Head of caudate nucleus (tissue), 42 donors: ENCODE measurements around the gene RASGRP3.
"Not testable (repeated sequence)": the region's sequence is repeated elsewhere in the genome, so short reads cannot be mapped to it uniquely, and the experiment has no call there.

ENCODE experiments used
- DNase-seq, 42 donors: peaks; one replicate each; pipeline versions ENCODE4 v3.0.0 to v3.0.0-alpha.2; 2020 to 2021; ENCODE audit warnings: mixed read lengths in 7 of 42
- intact Hi-C: fragments of 100-400 bp; cut with DNase I; formaldehyde crosslinking; loops from one replicate; pipeline ENCODE4 v1.15.0; 2022

The RASGRP3 gene, protein sequence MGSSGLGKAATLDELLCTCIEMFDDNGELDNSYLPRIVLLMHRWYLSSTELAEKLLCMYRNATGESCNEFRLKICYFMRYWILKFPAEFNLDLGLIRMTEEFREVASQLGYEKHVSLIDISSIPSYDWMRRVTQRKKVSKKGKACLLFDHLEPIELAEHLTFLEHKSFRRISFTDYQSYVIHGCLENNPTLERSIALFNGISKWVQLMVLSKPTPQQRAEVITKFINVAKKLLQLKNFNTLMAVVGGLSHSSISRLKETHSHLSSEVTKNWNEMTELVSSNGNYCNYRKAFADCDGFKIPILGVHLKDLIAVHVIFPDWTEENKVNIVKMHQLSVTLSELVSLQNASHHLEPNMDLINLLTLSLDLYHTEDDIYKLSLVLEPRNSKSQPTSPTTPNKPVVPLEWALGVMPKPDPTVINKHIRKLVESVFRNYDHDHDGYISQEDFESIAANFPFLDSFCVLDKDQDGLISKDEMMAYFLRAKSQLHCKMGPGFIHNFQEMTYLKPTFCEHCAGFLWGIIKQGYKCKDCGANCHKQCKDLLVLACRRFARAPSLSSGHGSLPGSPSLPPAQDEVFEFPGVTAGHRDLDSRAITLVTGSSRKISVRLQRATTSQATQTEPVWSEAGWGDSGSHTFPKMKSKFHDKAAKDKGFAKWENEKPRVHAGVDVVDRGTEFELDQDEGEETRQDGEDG

DNA sequence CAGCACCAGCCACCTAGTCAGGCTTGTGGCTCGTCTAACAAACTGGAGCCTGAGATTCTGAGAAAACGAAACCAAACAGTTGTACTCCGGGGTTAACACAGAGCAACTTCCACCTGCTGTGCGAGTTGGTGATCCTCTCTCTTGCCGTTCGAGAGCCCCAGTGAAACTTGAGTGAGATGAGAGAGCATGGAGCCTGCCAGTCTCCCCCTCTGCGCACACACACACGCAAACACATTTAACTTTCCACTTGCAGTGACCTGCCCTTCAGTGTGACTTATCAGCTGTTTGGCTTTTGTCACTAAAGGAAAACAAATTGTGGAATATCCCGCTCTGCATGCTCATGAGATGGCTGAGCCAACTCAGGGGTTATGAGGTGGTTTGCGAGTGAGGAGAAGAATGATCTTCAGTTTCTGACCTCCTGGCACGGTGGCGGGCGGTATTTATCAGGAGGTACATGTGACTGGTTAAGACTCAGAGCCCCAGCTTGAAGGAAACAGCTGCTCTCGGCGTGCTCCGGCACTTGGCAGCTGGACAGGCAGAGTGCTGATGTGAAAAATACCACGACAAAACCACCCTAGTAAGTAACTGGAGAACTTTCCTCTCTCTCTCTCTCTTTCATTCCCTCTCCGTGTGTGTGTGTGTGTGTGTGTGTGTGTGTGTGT is at the start of gene RASGRP3:
TSS of gene RASGRP3 (plus strand) at position 519 of the 662 bp plus-strand sequence. CDS start 38,488 bp downstream, outside the sequence.
- DNase-seq: peak; percentile 66 to 90 (median 80)
- intact Hi-C loops: loop anchor here (5.0 kb wide), 1 partner anchor 121 kb away; the partner anchor contains the start of gene FAM98A

DNA sequence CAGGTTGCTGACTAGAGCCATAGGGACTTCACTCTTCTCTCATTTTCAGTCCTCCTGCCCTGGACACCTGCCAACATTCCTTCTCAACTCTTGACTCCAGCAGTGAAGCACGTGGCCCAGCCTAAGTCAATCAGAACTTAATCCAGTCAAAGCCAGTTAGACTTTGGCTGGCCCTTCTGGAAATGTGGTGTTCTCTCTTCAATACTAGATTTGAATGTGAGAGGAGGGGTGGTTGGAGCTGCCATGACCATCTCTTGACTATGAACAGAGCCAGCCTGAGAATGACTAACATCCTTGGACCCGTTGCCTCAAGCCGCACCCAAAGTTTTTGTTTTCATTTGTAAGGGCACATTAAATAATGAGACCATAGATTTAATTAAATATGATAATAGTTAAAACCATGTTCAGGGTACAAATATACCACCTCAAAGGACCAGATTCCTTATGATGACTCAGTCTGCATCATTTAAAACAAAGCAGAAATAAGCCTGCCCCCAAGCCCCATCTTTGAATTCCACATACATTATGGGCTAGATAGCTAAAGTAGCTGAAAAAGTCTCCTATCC is 49.7 kb upstream of the RASGRP3 start:
- no peak for DNase-seq
- intact Hi-C loops: no loop called here

DNA sequence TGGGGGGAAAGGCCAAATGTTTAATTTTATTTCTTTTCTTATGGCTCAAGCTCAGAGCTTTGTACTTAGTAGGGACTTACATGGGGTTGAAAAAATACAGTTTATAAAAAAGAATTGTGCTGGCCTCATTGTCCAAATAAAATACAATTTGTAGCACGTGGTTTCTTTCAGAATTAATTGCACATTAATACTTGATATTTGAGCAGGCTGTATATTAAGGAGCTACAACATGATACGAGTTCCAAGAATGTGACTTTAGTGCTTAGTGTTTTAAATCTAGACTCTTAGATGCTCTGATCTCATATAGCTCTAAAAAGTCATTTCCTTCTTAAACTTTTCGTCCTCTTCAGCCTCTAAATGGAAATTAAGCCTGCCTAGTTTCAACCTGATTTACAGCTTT is 46.4 kb upstream of the RASGRP3 start:
- intact Hi-C loops: no loop called here
- DNase-seq: no peak

DNA sequence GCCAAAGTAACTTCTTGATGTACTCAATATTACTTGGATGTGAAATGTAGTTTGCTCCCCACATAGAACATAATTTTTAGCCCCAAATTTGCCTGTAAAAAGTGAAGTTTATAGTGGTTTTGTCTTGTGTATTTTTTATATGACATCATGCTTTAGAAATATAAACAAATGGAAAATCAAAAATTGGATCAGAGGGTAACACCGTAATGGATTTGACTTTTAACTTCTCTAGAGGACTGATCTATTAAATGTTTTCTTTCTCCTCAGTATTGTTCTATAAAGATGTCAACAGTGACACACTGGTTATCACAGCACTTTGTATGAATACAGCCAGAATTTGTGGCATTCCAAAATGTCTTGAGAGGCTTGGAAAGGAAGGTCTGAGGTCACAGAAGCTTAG is 45.6 kb upstream of the RASGRP3 start:
- intact Hi-C loops: no loop called here
- no peak for DNase-seq

DNA sequence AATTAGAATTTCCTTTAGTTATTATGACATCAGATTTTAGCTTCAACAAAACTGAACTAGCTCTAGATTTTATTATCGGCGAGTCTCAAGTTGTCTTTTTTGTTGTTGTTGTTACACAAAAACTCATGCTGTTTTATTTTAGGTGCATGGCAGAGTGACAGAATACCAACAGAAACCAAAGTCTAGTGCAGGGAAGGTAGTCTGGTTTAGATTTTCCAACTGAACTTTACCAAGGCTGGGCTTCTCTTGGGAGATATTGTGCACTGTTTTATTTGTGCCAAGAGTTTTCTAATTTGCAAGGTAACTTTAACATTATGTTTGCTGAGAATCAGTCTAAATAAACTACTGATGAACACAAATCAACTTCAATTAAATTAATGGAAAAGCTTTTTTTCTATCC is 43.6 kb upstream of the RASGRP3 start:
- intact Hi-C loops: no loop called here
- DNase-seq: no peak

DNA sequence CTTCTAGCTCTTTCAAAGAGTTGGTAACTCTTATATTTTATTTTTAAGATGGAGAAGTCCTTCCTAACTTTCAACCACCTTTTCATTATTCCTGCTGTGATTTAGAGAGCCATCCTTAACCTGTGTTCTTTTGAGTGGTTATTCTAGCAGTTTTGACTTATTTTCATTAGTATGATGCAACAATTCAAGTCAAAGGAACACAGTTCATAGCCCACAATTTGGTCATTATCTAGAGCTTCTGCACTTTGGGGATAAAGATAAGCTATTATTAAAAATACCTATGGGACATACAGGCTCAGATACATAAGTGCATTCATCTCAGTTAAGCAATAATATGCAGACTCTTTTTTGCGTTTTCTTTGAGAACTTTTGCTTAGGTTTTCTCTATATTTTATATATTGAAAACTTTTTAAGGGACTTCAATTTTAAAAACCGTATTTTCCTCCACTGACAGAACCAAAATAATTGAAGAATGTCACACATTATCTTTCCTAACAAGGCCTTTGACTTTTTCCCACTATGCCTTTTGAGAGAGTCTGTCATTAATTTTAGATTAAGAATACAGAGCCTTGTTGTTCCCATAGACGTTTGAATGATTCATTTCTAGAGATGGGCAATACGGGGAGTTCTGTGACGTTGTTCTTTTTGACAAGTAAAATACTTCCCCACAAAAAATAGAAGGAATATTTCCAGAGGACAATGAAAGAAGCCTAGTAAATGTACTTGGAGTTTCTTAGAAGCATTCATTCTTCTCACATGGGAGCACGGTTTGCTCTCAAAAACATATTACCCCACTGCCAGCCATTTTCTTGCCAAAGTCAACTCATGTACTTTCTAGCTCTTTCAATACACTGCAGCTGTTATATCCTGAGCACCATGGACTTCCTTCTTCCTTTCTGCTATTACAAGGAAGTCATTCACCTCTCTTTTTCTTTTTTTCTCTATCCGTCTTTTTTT is 42.9 kb upstream of the RASGRP3 start:
- peak in 1 of 42 donors; percentile 6 for DNase-seq
- intact Hi-C loops: no loop called here

DNA sequence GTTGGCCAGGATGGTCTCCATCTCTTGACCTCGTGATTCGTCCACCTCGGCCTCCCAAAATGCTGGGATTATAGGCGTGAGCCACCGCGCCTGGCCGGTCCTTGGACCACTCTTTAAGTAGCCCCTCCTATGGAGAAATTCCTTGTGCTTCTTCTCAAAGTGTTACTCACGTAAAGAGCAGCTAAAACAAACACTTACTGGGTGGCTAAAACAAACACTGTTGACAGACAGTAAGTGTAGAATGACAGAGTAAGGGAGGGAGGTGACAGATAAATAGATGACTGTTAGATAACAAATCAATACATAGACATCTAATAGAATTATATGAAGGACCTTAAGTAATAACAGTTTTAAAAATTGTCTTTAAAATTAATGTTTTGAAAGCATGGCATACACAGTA is 40.9 kb upstream of the RASGRP3 start:
- no peak for DNase-seq
- intact Hi-C loops: no loop called here

DNA sequence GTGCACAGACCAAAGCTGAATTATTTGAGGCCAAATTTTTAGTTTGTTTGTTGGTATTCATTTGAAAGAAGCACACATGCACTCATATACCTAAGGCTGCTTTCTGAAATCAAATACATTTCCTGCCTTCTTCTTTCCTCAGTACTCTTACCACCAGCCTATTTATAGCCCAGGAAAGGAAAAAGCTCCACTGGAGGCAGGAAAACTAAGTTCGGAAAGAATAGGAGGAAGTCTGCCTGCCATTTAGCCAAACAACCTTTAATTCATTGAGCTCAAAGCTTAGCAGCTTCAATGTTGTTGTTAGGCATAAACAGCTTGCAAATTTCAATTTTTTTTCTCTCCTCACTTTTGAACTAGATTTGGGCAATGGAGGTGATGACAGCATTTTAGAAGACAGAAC is 40.4 kb upstream of the RASGRP3 start:
- DNase-seq: no peak
- intact Hi-C loops: no loop called here

DNA sequence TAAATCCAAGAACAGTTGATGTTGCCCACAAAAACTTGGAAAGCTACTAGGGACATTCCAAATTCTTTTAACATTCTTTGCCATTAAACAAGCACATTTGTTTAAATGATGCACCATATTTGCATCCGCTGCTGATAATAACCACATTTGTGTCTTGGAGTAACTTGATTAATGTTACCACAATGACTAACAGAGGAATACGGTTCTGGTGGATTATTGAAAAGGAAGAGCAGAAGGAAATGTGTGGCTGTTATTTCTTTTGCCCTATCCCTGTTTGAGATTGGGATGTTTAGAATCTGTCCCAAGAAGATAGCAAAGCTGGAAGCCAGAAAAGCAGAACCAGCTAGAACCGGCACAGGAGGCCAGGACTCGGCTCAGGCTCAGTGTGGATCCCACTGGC is 39.2 kb upstream of the RASGRP3 start:
- intact Hi-C loops: no loop called here
- no peak for DNase-seq

DNA sequence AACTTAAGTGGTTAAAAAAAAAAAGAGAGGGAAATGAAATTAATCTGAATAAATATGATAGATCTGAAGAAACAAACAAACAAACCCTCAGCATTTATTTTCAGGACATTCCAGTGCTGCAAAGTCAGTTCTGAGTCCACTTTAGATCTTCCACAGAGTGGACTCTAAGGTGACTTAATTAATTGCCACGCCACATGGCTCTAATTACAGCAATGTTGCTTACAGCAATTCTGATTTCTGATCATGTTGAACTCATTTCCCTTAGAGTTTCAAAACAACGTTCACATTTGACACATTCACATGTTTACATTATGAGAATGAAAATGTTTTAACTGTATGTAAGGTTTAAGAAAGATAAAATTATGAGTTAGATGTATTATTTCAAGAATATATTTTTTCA is 38.6 kb upstream of the RASGRP3 start:
- DNase-seq: no peak
- intact Hi-C loops: no loop called here

DNA sequence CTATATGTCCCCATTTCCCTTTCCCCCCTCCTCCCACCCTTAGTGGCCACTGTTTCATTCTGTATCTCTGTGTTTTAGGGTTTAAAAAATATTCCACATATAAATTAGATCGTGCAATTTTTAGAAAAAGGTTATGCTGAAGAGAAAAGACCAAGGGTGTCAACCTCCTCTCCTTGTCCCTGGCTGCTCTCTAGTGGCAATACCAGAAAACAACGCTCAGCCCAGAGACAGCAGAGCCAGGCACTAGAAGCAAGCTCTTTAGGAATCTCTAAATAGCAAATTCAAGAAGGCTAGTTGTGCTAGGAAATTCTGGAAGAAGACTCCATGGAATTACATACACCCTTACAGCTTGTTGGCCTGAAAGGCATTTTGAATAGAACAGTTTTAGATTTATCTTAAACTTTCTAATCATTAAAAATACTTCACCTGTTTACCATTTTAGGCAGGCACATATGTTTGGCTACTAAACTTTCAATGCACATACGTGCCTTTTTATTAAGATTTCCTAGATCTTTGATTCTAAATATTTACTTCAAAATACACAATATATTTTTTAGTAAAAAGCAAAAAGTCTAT is 35.1 kb upstream of the RASGRP3 start:
- intact Hi-C loops: no loop called here
- peak in 41 of 42 donors; percentile 29 to 90 (median 73) for DNase-seq

DNA sequence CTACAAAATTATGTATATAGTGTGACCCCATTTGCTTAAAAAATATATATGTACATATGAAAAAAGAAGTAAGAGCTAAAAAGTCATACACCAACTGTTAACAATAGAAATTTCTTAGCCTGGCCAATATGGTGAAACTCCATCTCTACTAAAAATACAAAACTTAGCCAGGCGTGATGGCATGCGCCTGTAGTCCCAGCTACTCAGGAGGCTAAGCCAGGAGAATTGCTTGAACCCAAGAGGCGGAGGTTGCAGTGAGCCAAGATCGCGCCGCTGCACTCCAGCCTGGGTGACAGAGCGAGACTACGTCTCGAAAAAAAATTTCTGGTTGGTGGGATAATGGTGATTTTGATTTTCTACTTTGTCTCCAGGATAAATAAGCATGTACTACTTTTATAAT is 34.4 kb upstream of the RASGRP3 start:
- intact Hi-C loops: not testable (repeated sequence)
- peak in 5 of 42 donors; percentile 3 to 56 (median 15) for DNase-seq

DNA sequence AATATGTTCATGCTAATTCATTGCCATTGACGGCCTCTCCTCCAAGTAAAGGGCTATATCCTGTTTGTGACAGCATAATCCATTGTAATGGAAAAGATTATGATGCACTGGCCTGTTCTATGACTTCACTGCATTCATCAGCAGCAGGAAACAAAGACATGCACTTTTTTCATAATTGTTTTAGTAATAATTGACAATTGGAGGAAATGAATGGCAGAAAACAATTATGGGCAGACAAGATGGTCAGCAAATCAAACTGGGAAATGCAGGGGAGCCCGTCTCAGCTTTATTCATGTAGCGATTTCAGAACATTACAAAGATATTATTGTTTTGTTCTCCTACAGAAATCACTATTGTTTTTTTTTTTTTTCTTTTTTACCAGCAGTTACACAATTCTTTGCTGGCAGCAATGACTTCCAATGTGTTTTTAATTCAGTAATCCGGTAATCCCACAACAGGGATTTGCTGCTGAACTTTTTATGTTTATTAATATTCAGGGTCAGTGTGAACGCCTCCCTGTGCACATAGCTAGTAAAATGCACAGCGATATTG is 33.8 kb upstream of the RASGRP3 start:
- intact Hi-C loops: no loop called here
- peak in 28 of 42 donors; percentile 6 to 81 (median 42) for DNase-seq

DNA sequence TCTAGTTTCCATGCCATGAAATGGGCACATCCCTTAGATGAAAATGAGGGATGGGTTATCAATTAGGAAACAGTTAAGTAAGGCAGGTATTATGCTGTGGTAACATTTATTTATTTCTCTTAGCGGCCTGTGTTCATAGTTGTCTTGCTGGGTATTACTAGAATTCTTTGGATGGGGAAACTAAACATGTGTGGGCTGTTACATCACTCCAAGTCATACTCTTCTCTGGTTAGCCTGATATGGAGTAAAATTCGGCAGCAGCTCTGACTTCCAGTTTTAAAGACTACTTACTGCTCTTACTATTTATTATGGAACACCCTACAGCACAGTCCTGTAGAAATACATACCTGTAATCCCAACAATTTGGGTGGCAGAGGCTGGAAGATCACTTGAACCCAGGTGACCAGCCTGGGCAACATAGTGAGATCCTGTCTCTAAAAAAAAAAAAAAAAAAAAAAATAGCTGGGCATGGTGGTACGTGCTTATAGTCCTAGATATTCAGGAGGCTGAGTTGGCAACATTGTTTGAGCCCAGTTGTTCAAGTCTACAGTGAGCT is 33.1 kb upstream of the RASGRP3 start:
- no peak for DNase-seq
- intact Hi-C loops: no loop called here

DNA sequence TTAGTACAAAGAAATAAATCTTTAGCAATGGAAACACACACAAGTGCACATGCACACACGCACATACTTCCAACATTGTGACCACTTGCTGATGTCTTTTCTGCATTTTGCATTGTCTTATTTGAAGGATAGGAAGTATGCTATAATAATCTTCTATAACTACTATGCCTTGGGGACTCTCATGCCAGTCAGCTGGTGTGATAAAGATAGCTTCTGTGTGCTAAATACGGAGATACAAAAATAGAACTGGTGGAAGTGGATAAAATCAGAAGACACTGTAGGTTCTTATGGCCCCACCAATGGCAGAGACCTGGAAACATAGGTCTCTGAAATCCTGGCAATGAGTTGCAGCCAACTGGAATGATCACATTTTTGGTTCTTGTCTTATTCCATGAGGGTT is 31.5 kb upstream of the RASGRP3 start:
- intact Hi-C loops: no loop called here
- no peak for DNase-seq

DNA sequence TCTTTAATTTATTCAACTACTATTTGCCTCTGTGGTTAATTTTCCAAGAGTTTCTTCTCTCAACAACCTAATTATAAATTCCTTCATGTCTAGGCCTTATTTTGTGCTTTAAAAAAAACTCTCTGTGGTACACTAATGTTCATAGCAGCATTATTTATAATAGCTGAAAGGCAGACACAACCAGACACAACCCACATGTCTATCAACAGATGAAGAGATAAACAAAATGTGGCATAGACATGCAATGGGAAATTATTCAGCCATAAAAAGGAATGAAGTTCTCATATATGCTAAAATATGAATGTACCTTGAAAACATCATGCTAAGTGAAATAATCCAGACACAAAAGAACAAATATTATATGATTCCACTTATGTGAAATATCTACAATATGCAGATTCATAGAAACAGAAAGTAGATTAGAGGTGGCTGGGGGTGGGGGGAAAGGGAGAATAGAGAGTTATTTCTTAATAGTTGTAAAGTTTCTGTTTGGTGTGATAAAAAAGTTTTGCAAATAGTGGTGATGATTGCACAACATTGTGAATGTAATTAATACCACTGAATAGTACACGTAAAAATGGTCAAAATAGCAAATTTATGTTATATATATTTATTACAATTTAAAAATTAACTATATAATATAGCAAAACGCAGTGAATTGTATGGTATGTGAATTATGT is 28.1 kb upstream of the RASGRP3 start:
- intact Hi-C loops: no loop called here

DNA sequence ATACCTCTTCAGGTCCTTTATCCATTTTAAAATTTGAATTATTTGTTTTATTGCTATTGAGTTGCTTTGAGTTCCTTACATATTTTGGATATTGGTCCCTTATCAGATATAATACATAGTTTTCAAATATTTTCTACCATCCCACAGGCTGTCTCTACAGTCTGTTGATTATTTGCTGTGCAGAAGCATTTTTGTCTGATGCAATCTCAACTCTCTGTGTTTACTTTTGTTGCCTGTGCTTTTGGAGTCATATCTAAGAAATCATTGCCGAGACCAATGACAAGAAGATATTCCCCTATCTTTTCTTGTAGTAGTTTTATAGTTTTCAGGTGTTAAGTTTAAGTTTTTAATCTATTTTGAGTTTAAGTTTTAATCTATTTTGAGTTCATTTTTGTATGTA is 25.2 kb upstream of the RASGRP3 start:
- no peak for DNase-seq
- intact Hi-C loops: no loop called here

More for the DNA sequence above, 28.1 kb upstream of the RASGRP3 start:
- no peak for DNase-seq
